GM12872 (cell line): Measurements from ENCODE around the gene PNRC1.

Experiments
- TF ChIP-seq, protein P1 (sequence below): IDR thresholded peaks from 3 replicates; pipeline ENCODE4 v1.5.1; 2011; ENCODE audit warnings: low read depth, mild to moderate bottlenecking, low read length, moderate library complexity; ENCODE audit not compliant: insufficient read depth

Gene PNRC1

DNA sequence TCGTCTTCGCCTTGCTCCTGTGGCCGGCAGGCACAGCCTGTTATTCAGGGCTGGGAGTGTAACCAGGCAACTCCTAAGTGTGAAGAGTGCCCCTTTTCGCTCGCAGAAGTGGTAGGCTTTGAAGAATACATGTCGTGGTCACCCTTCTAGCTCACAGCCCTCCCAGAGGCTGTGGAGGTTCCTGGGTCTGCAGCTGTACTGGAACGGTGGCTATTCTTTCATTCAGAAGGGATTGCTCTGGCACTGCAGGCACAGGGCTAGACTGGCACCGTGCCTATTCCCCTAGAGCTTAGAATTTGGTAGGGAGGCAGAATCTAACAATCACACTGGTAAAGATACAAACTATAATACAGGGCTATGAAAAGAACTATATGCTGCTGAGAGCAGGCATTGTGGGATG is 38.4 kb downstream of the PNRC1 start:
- TF ChIP-seq, protein P1, sequence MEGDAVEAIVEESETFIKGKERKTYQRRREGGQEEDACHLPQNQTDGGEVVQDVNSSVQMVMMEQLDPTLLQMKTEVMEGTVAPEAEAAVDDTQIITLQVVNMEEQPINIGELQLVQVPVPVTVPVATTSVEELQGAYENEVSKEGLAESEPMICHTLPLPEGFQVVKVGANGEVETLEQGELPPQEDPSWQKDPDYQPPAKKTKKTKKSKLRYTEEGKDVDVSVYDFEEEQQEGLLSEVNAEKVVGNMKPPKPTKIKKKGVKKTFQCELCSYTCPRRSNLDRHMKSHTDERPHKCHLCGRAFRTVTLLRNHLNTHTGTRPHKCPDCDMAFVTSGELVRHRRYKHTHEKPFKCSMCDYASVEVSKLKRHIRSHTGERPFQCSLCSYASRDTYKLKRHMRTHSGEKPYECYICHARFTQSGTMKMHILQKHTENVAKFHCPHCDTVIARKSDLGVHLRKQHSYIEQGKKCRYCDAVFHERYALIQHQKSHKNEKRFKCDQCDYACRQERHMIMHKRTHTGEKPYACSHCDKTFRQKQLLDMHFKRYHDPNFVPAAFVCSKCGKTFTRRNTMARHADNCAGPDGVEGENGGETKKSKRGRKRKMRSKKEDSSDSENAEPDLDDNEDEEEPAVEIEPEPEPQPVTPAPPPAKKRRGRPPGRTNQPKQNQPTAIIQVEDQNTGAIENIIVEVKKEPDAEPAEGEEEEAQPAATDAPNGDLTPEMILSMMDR = no peak

DNA sequence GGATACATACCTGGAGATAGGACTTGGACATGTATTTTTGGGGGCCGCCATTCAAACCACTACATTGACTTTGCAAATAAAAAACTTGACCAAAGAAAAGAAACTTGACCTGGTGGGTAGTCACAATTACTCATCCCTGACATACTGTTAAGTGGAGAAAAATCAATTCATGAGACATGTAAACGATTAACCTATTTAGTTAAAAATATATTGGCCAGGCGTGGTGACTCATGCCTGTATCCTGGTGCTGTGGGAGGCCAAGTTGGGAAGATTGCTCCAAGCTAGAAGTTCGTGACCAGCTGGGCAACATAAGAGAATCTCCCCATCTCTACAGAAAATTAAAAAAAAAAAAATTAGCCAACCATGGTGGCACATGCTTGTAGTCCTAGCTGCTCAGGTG is 39.8 kb downstream of the PNRC1 start:
- TF ChIP-seq, protein P1 = no peak

DNA sequence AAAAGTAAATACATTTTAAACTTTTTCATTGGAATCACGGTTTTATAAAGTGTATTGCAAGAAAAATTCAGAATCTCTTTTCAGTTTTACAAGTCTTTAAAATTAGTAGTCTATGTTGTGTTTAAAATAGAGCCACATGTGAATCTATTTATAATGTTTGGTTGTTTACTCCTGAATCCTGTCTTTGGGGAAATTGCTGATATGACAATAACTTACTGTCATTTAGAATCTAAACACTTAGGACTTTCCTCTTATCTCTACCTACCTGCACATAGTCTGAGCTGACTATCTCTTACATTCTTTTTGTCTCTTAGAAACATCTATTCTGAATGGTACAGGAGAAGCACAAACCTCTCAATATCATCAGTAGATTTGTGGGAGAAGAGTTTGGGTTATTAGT is 41.4 kb downstream of the PNRC1 start:
- TF ChIP-seq, protein P1 = no peak

DNA sequence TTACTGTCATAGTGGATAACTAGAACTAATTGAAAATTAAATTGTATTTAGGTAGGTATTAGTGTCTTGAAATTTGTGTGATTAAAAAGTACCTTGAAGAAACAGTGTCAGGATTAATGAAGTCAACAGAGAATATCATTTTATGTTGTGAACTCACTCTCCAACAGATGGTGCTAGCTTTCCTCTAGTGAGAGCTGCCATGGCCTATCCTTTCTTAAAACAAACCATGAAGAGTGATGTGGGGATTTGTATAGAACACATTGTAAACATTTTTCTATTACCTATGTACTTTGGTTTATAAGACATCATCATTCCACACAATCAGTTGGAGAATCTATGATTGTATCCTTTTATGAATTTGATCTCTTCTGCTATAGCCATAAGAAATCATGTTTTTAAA is 42.1 kb downstream of the PNRC1 start:
- TF ChIP-seq, protein P1 = peak; percentile 47; the same call in 2 of the 3 replicates

DNA sequence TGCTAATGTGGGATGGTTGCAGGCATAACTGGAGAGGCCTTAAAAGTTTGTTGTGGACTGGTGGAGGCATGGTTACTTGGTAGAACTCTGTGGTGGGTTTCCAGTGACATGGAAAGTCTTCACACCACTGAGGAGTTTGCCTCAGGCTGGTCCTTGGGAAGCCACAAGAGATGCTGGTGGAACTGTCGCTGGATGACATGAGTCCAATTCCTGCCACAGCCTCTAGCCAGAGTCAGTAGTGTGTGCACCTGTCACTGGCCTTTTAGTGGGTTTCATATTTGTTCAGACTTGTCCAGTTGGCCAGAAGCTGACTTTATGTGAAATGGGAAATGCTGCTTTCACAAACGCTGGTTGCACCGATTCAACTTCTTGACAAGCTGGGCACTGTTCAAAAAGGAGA is 51.0 kb downstream of the PNRC1 start:
- TF ChIP-seq, protein P1 = no peak

DNA sequence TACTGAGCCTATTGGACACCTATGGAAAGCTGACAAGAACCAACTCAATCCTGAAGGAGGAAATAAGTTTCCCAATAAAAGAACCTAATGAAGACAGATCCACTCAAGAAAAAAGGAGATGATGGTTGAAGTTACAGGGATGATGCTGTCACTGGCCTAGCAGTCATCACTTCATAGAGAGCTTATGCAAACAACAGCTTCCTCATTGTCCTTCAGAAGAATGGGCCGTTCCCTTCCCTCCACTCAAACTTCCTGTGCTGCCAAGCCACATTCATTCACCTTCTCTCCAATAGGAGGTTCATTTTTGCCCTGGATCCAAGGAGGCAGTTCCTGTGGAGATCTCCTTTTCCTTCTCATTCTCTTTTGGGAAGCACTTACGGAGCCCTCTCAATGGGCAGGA is 51.5 kb downstream of the PNRC1 start:
- TF ChIP-seq, protein P1 = no peak

DNA sequence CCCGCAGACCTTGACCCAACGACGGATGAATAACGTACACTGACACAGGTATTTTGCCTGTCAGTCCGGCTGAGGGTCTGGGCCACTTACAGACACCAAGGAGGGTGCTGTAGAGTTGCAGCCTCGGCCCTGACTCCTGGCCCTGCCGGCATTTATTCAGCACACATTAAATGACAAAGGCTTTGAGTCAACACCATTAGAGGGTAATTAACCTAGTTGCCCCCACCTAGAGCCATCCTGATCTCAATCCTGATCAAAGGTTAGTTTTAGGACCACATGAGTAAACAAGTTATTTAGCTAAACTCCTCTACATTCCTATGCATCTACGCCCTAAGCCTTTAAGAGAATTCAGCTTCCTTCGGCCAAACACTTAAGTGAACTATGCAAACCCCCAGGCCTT is 53.4 kb downstream of the PNRC1 start:
- TF ChIP-seq, protein P1 = no peak

DNA sequence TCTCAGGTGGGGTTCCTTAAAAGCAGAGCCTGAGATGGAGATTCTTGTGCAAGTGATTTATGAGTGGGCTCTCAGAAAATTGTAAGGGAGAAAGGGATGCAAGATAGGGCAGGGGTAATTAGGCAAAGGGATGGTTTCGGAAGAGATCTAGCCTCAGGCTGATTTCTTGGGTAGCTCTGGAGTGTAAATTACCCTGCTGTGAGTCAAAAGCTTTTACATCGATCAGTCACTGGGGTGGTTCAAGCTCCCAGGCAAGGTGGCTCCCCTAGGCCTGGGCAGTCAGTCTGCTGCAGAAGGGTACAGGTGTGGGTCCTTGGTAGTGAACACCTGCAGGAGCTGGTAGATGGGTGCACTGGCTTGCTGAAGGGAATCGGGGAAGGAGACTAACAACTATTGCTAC is 54.2 kb downstream of the PNRC1 start:
- TF ChIP-seq, protein P1 = no peak
